Measurements from ENCODE around the gene RGPD4. TPM values are rescaled to one million over a fixed set of nuclear protein-coding genes. Genes with fewer than 3 reads are reported as not detected.
"Not testable (repeated sequence)": the region's sequence is repeated elsewhere in the genome, so short reads cannot be mapped to it uniquely, and the experiment has no call there.

RGPD4 gene
- total RNA-seq, 1 donor from 2014 or later: not detected

- Mint-ChIP-seq H3K9me3 (no peaks in the 10 kb centered on the region), H3K4me1 (ENCODE audit: unreplicated experiment) (peaks cover 4% of the 10 kb centered on the region), H3K4me3 (no peak overlapping the region), H3K36me3 (no peaks in the 10 kb centered on the region), H3K27me3 (no peaks in the 10 kb centered on the region), H3K27ac (no peak overlapping the region)
- no peak for TF ChIP-seq CTCF (conservative IDR thresholded peaks at IDR 0.05)
- no peak for DNase-seq (ENCODE audit: extremely low spot score, unreplicated experiment)
These were observed 14.7 kb upstream of the RGPD4 start for GRCh38 chr2:107812006-107812405.

- no peaks in the 10 kb centered on the region for H3K9me3 Mint-ChIP-seq
- H3K27ac Mint-ChIP-seq: no peak overlapping the region
- H3K27me3 Mint-ChIP-seq: peaks cover 3% of the 10 kb centered on the region
- no peak for DNase-seq (ENCODE audit: extremely low spot score, unreplicated experiment)
- peaks cover 5% of the 10 kb centered on the region for H3K4me1 Mint-ChIP-seq (ENCODE audit: unreplicated experiment)
- H3K4me3 Mint-ChIP-seq: no peak overlapping the region
- H3K36me3 Mint-ChIP-seq: no peaks in the 10 kb centered on the region
- TF ChIP-seq CTCF (conservative IDR thresholded peaks at IDR 0.05): no peak
These were observed 9.3 kb upstream of the RGPD4 start for GRCh38 chr2:107817378-107817777.

- Mint-ChIP-seq H3K36me3 (no peaks in the 10 kb centered on the region), H3K27me3 (peaks cover 4% of the 10 kb centered on the region), H3K9me3 (no peaks in the 10 kb centered on the region), H3K4me1 (ENCODE audit: unreplicated experiment) (peaks cover 5% of the 10 kb centered on the region), H3K27ac (no peak overlapping the region), H3K4me3 (no peak overlapping the region)
- TF ChIP-seq CTCF (conservative IDR thresholded peaks at IDR 0.05): no peak
- DNase-seq (ENCODE audit: extremely low spot score, unreplicated experiment): no peak
These were observed 4.4 kb upstream of the RGPD4 start for GRCh38 chr2:107822302-107822701.

- no peak for DNase-seq (ENCODE audit: extremely low spot score, unreplicated experiment)
- peaks cover 4% of the 10 kb centered on the region for H3K27me3 Mint-ChIP-seq
- H3K27ac Mint-ChIP-seq: no peak overlapping the region
- H3K4me3 Mint-ChIP-seq: no peak overlapping the region
- no peaks in the 10 kb centered on the region for H3K4me1 Mint-ChIP-seq (ENCODE audit: unreplicated experiment)
- no peak for TF ChIP-seq CTCF (conservative IDR thresholded peaks at IDR 0.05)
- H3K9me3 Mint-ChIP-seq: no peaks in the 10 kb centered on the region
- H3K36me3 Mint-ChIP-seq: no peaks in the 10 kb centered on the region
These were observed 2.1 kb upstream of the RGPD4 start for GRCh38 chr2:107824451-107825205.

GRCh38 chr2:107825206-107825563, 1.5 kb upstream of the RGPD4 start:
- no peaks in the 10 kb centered on the region for H3K4me1 Mint-ChIP-seq (ENCODE audit: unreplicated experiment)
- no peaks in the 10 kb centered on the region for H3K36me3 Mint-ChIP-seq
- H3K4me3 Mint-ChIP-seq: no peak overlapping the region
- no peak for DNase-seq (ENCODE audit: extremely low spot score, unreplicated experiment)
- no peaks in the 10 kb centered on the region for H3K9me3 Mint-ChIP-seq
- TF ChIP-seq CTCF (conservative IDR thresholded peaks at IDR 0.05): no peak
- H3K27ac Mint-ChIP-seq: no peak overlapping the region
- H3K27me3 Mint-ChIP-seq: peaks cover 4% of the 10 kb centered on the region

- H3K4me1 Mint-ChIP-seq (ENCODE audit: unreplicated experiment); H3K36me3 Mint-ChIP-seq; DNase-seq (ENCODE audit: extremely low spot score, unreplicated experiment); H3K9me3 Mint-ChIP-seq; H3K27ac Mint-ChIP-seq; H3K27me3 Mint-ChIP-seq; H3K4me3 Mint-ChIP-seq: not testable (repeated sequence)
These were observed 2.8 kb downstream of the RGPD4 start for GRCh38 chr2:107829514-107829913.

- not testable (repeated sequence) for H3K27me3 Mint-ChIP-seq; H3K4me1 Mint-ChIP-seq (ENCODE audit: unreplicated experiment); DNase-seq (ENCODE audit: extremely low spot score, unreplicated experiment); H3K27ac Mint-ChIP-seq; H3K36me3 Mint-ChIP-seq; H3K9me3 Mint-ChIP-seq; H3K4me3 Mint-ChIP-seq
These were observed 6.5 kb downstream of the RGPD4 start for GRCh38 chr2:107833152-107833551.

All from type B pancreatic cell (in vitro differentiated cells).